Omental fat pad (tissue), 4 donors: ENCODE data around the gene SULF2. TPM values are rescaled to one million over a fixed set of nuclear protein-coding genes. Genes with fewer than 3 reads are reported as not detected.

Experiments
- ATAC-seq: fragments of 150-250 bp; one replicate; pipeline ENCODE4 v1.9.1; 2016; ENCODE audit warnings: mild to moderate bottlenecking, moderate library complexity; ENCODE audit not compliant: low FRiP score
- DNase-seq: peaks from one replicate; pipeline ENCODE4 v3.0.0-alpha.2; 2019; ENCODE audit warnings: low spot score
- total RNA-seq, 4 donors: library from RNA; depleted of rRNA; stranded (reverse); fragments of >200 nt; gene quantifications; one replicate each; pipeline ENCODE4 v1.1.0, GENCODE V29; 2016
- TF ChIP-seq, protein P1 (sequence below), 3 donors: fragments of 450-650 bp; IDR thresholded peaks; one replicate each; pipeline ENCODE4 v1.5.1; 2016 to 2017; ENCODE audit warnings: antibody characterized with exemption in 3 of 3, mild to moderate bottlenecking in 3 of 3, moderate library complexity in 2 of 3

SULF2 gene
- total RNA-seq, 4 donors from 2014 or later, result 51.8 to 100 (median 68.1) TPM

DNA sequence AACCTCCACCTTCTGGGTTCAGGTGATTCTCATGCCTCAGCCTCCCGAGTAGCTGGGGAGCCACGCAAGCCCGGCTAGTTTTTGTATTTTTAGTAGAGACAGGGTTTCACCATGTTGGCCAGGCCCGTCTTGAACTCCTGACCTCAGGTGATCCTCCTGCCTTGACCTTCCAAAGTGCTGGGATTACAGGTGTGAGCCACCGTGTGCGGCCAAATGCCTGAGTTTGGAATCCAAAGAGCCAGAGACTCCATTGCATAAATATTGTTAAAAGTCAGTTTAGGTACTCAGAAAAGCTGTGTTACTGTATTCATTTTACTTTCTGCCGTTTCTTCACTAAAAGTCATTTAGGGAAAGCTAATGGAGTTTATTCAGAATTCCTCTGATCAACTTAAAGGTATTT lies 137.3 kb downstream of the SULF2 start:
- DNase-seq, result no peak
- no peak for ATAC-seq
- TF ChIP-seq, protein P1, sequence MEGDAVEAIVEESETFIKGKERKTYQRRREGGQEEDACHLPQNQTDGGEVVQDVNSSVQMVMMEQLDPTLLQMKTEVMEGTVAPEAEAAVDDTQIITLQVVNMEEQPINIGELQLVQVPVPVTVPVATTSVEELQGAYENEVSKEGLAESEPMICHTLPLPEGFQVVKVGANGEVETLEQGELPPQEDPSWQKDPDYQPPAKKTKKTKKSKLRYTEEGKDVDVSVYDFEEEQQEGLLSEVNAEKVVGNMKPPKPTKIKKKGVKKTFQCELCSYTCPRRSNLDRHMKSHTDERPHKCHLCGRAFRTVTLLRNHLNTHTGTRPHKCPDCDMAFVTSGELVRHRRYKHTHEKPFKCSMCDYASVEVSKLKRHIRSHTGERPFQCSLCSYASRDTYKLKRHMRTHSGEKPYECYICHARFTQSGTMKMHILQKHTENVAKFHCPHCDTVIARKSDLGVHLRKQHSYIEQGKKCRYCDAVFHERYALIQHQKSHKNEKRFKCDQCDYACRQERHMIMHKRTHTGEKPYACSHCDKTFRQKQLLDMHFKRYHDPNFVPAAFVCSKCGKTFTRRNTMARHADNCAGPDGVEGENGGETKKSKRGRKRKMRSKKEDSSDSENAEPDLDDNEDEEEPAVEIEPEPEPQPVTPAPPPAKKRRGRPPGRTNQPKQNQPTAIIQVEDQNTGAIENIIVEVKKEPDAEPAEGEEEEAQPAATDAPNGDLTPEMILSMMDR (IDR thresholded peaks at IDR 0.05), result no peak

DNA sequence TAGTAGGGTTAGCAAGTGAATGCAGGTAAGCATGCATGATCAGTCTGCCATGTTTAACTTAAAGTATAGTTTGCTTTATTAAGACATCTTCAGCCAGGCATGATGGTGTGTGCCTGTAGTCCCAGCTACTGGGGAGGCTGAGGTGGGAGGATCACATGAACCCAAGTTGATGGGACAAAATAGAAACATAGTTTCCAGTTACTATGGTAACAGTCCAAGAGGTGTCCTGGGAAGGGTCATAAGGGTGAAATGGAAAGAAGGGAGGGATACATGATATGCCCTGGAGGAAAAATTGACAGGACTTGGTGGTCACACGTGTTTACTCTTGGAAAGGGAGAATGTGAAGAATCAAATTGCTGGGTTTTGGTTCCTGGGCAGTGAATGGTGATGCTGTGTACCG lies 139.6 kb downstream of the SULF2 start:
- TF ChIP-seq, protein P1 (IDR thresholded peaks at IDR 0.05), result no peak
- ATAC-seq, result no peak
- no peak for DNase-seq

DNA sequence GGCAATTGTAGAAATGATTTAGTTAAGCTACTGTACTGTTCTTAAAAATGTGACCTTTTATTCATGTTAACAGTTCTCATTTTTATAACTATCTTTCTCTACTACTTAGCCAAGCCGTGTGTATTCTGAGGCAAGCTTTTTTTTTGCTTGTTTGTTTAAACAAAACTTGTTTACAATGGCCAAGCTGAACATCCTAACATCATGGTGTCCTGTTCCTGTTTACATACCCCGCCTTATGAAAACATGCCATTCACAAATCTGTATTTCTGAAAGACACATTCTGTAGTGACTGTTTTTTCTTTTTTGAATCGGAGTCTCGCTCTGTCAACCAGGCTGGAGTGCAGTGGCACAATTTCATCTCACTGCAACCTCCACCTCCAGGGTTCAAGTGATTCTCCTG lies 142.7 kb downstream of the SULF2 start:
- TF ChIP-seq, protein P1 (IDR thresholded peaks at IDR 0.05), result no peak
- ATAC-seq, result no peak
- no peak for DNase-seq

DNA sequence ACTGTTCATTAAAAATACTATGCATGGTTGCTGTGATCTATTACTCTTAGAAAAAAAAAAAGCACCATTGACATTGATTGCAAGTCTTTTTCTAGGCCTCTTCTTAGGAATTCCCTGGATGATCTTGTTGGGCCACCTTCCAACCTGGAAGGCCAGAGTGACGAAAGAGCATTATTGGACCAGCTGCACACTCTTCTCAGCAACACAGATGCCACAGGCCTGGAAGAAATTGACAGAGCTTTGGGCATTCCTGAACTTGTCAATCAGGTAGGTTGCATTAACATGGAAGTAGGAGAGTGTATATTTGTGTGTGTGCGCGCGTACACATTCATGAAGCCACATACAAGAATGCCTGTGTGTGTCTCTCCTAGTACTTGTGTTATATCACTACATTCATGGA lies 143.2 kb downstream of the SULF2 start:
- no peak for ATAC-seq
- TF ChIP-seq, protein P1 (IDR thresholded peaks at IDR 0.05), result no peak
- DNase-seq, result no peak

- DNase-seq (no peak), ATAC-seq (no peak)
- TF ChIP-seq, protein P1 (IDR thresholded peaks at IDR 0.05), result no peak
Measured at GRCh38 chr20:47638851-47639250, 146.4 kb downstream of the SULF2 start.

GRCh38 chr20:47635256-47635655 lies 150.0 kb downstream of the SULF2 start:
- TF ChIP-seq, protein P1 (IDR thresholded peaks at IDR 0.05), result no peak
- no peak for ATAC-seq
- no peak for DNase-seq

DNA sequence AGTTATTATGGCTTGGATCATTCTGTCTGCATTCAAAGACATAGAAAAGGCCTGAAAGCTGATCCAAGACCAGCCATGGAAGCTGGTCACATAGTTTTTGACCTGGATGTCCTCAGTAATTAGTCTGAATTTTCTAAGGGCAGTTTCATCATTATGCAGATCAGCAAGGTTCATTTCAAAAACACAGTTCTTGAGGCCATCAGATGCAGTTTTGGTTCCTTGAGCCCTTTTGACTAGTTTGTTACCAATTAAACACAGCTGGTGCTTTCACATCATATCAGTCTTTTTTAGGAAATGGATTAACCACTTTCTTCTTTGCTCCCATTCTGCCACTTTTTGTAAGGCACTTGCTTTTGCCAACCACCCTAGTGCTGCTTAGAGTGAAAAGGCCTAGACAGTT lies 154.2 kb downstream of the SULF2 start:
- DNase-seq, result no peak
- TF ChIP-seq, protein P1 (IDR thresholded peaks at IDR 0.05), result no peak
- no peak for ATAC-seq
